B cell (primary cell): ENCODE measurements around the gene CTNNA3. TPM values are rescaled to one million over a fixed set of nuclear protein-coding genes. Genes with fewer than 3 reads are reported as not detected.

Source experiments
- ATAC-seq: fragments of 200-7000 bp; cut with Tn5 transposase; one replicate; pipeline ENCODE4 v1.10.0; 2021; ENCODE audit warnings: low read depth, mild to moderate bottlenecking, moderate number of reproducible peaks, moderate library complexity
- CTCF ChIA-PET: fragments of 350-600 bp; sonication (Branson Sonifier 250); formaldehyde crosslinking; loops from one replicate; lab custom pipeline; 2021; ENCODE audit warnings: antibody characterized with exemption, inconsistent platforms; lab: Charles Lee
- POLR2A ChIA-PET: fragments of 350-600 bp; sonication (Branson Sonifier 250); formaldehyde crosslinking; loops from one replicate; lab custom pipeline; 2021; ENCODE audit warnings: antibody characterized with exemption; lab: Charles Lee
- DNase-seq: peaks from one replicate; pipeline ENCODE4 v3.0.0; 2013
- H2AFZ ChIP-seq: 2 replicates; pipeline ENCODE4 v1.6.1; 2012; ENCODE audit warnings: mild to moderate bottlenecking, low read depth, low read length; ENCODE audit not compliant: insufficient read depth, poor library complexity, severe bottlenecking
- H3K27ac ChIP-seq, 2 donors: 1 replicate in 1 of 2; 2 replicates in 1 of 2; pipeline ENCODE4 v1.5.1; 2012 to 2013; ENCODE audit warnings: low read length in 2 of 2, mild to moderate bottlenecking in 2 of 2, moderate library complexity in 1 of 2
- H3K27me3 ChIP-seq, 4 experiments: fragments of 200-600 bp in 1 of 4; sonication (generic) in 1 of 4; replicated peaks in 1 of 4; 1 replicate in 2 of 4; 2 replicates in 2 of 4; pipeline versions ENCODE4 v1.6.1 to v1.7.0; 2013 to 2016; ENCODE audit warnings: low read length in 3 of 4, mild to moderate bottlenecking in 2 of 4, mixed read lengths in 1 of 4, moderate library complexity in 1 of 4; ENCODE audit not compliant: insufficient read depth in 4 of 4, control insufficient read depth in 3 of 4; ENCODE audit errors: control extremely low read depth in 1 of 4
- H3K36me3 ChIP-seq, 2 experiments: replicated peaks in 1 of 2; 1 replicate in 1 of 2; 2 replicates in 1 of 2; pipeline versions ENCODE4 v1.6.1 to v1.7.1; 2013; ENCODE audit warnings: low read length in 1 of 2; ENCODE audit not compliant: insufficient read depth in 2 of 2, control insufficient read depth in 1 of 2; ENCODE audit errors: control extremely low read depth in 1 of 2, extremely low read depth in 1 of 2
- H3K4me1 ChIP-seq, 2 donors: fragments of 200-600 bp in 1 of 2; sonication (generic) in 1 of 2; 1 replicate in 1 of 2; 2 replicates in 1 of 2; pipeline versions ENCODE4 v1.5.1 to v1.6.1; 2013 to 2017; ENCODE audit warnings: low read length in 2 of 2; ENCODE audit not compliant: control insufficient read depth in 2 of 2, insufficient read depth in 2 of 2
- H3K4me2 ChIP-seq: replicated peaks from 2 replicates; pipeline ENCODE3; 2012; ENCODE audit warnings: mild to moderate bottlenecking, low read depth, low read length; ENCODE audit not compliant: poor library complexity, severe bottlenecking
- H3K4me3 ChIP-seq, 5 experiments: fragments of 200-600 bp in 1 of 5; sonication (generic) in 1 of 5; 1 replicate in 3 of 5; 2 replicates in 2 of 5; pipeline versions ENCODE4 v1.5.1 to v1.7.0; 2011 to 2016; ENCODE audit warnings: low read length in 4 of 5, mild to moderate bottlenecking in 4 of 5, low read depth in 2 of 5, control low read depth in 1 of 5, moderate library complexity in 1 of 5; ENCODE audit not compliant: insufficient read depth in 1 of 5; ENCODE audit errors: control extremely low read depth in 1 of 5, extremely low read depth in 1 of 5
- H3K79me2 ChIP-seq: fragments of 200-600 bp; sonication (generic); one replicate; pipeline ENCODE4 v1.6.0; 2016; ENCODE audit warnings: low read length; ENCODE audit not compliant: control insufficient read depth, insufficient read depth
- H3K9ac ChIP-seq: fragments of 200-600 bp; sonication (generic); 2 replicates; pipeline ENCODE4 v1.6.1; 2017; ENCODE audit warnings: mild to moderate bottlenecking, low read length, moderate library complexity
- H3K9me3 ChIP-seq, 3 donors: one replicate each; pipeline versions ENCODE4 v1.6.1 to v1.7.1; 2013; ENCODE audit warnings: low read length in 2 of 3; ENCODE audit not compliant: control insufficient read depth in 2 of 3, insufficient read depth in 1 of 3; ENCODE audit errors: control extremely low read depth in 1 of 3
- H4K20me1 ChIP-seq: 2 replicates; pipeline ENCODE4 v1.6.0; 2012; ENCODE audit warnings: mild to moderate bottlenecking, low read length; ENCODE audit not compliant: insufficient read depth, control insufficient read depth, poor library complexity, severe bottlenecking
- H3K27ac Mint-ChIP-seq: one replicate; pipeline ENCODE4 v1.8.0; 2021; ENCODE audit warnings: mixed read lengths
- H3K27me3 Mint-ChIP-seq: one replicate; pipeline ENCODE4 v1.8.0; 2021; ENCODE audit warnings: mixed read lengths
- H3K4me1 Mint-ChIP-seq: one replicate; pipeline ENCODE4 v1.8.0; 2021; ENCODE audit warnings: mixed read lengths
- H3K4me3 Mint-ChIP-seq: one replicate; pipeline ENCODE4 v1.8.0; 2021; ENCODE audit warnings: mixed read lengths
- H3K9me3 Mint-ChIP-seq: one replicate; pipeline ENCODE4 v1.8.0; 2022; ENCODE audit warnings: mixed read lengths; ENCODE audit not compliant: insufficient read depth
- CTCF ChIP-seq: fragments of 200-600 bp; IDR thresholded peaks from one replicate; pipeline ENCODE4 v1.8.0; 2022; ENCODE audit warnings: antibody characterized with exemption, mild to moderate bottlenecking
- EZH2 ChIP-seq: IDR thresholded peaks from 2 replicates; pipeline ENCODE4 v1.6.1; 2012; ENCODE audit warnings: borderline replicate concordance, low read depth, mild to moderate bottlenecking, moderate library complexity, low read length; ENCODE audit not compliant: insufficient read depth, poor library complexity, severe bottlenecking
- WGBS: methylation state at CpG from one replicate; pipeline ENCODE4 v1.1.5; 2013; ENCODE audit warnings: missing lambda C conversion rate; ENCODE audit not compliant: insufficient coverage; 5-methylcytosine and 5-hydroxymethylcytosine counted together
- intact Hi-C: fragments of 100-400 bp; cut with micrococcal nuclease; formaldehyde crosslinking; loops from one replicate; pipeline ENCODE4 v1.10.0; 2022
- polyA plus RNA-seq: library from polyadenylated mRNA; depleted of rRNA; stranded (reverse); fragments of >200 nt; gene quantifications from 2 replicates; pipeline ENCODE4 v1.2.3, GENCODE V29; 2012
- total RNA-seq, 2 donors: library from RNA; stranded (reverse); fragments of 120-200 nt in 1 of 2; gene quantifications; 1 replicate in 1 of 2; 2 replicates in 1 of 2; pipeline versions ENCODE4 v1.2.3 to v1.2.4, GENCODE V29; 2013 to 2022

CTNNA3 gene
- total and polyA plus RNA-seq, 2 donors (not counting 1 experiment from before 2014, with no cell fraction given): 0.01 TPM; not detected in 1

- H3K4me3 ChIP-seq: no peak overlapping the region
- intact Hi-C loops: no loop called here
- Mint-ChIP-seq H3K4me3 (no peak overlapping the region), H3K4me1 (no peaks in the 10 kb centered on the region), H3K27ac (no peak overlapping the region), H3K27me3 (no peaks in the 10 kb centered on the region), H3K9me3 (no peaks in the 10 kb centered on the region)
- ChIA-PET POLR2A (no interaction called here), CTCF (no interaction called here)
- no peak overlapping the region for H3K4me2 ChIP-seq
- no peaks in the 10 kb centered on the region for H3K79me2 ChIP-seq
- no peak overlapping the region for H3K9ac ChIP-seq
- no peaks in the 10 kb centered on the region for H3K4me1 ChIP-seq
- DNase-seq (no peak), ATAC-seq (no peak)
- no peaks in the 10 kb centered on the region for H3K9me3 ChIP-seq
- no peaks in the 10 kb centered on the region for H3K27me3 ChIP-seq
- no peak overlapping the region for H3K27ac ChIP-seq
- no peak overlapping the region for H2AFZ ChIP-seq
- H4K20me1 ChIP-seq: no peaks in the 10 kb centered on the region
- no peaks in the 10 kb centered on the region for H3K36me3 ChIP-seq
- TF ChIP-seq CTCF: no peak
- no peak for TF ChIP-seq EZH2
Observed at GRCh38 chr10:67527351-67527750, 168.6 kb downstream of the CTNNA3 start.

GRCh38 chr10:67521546-67521945 is 174.4 kb downstream of the CTNNA3 start:
- no peaks in the 10 kb centered on the region for H3K9me3 ChIP-seq
- no peak overlapping the region for H3K9ac ChIP-seq
- ChIA-PET POLR2A (no interaction called here), CTCF (interaction anchor here (1.4 kb wide), 1 partner anchor 13 kb away, joined by 4 read pairs; no protein-coding TSS in a partner anchor)
- H3K27me3 Mint-ChIP-seq: peaks cover 4% of the 10 kb centered on the region
- H3K27ac ChIP-seq: no peak overlapping the region
- H3K4me3 Mint-ChIP-seq: no peak overlapping the region
- no peak for DNase-seq
- WGBS: no CpG with 5 or more reads among the region's 2 CpGs
- H3K27me3 ChIP-seq: no peaks in the 10 kb centered on the region
- no peaks in the 10 kb centered on the region for H3K36me3 ChIP-seq
- H3K9me3 Mint-ChIP-seq: no peaks in the 10 kb centered on the region
- no peak overlapping the region for H3K27ac Mint-ChIP-seq
- peaks cover 1% of the 10 kb centered on the region for H3K4me1 Mint-ChIP-seq
- no peak overlapping the region for H3K4me3 ChIP-seq
- no peak for ATAC-seq
- no peak overlapping the region for H3K4me2 ChIP-seq
- H2AFZ ChIP-seq: no peak overlapping the region
- no peak for TF ChIP-seq CTCF
- H4K20me1 ChIP-seq: no peaks in the 10 kb centered on the region
- intact Hi-C loops: no loop called here
- H3K4me1 ChIP-seq: no peaks in the 10 kb centered on the region
- no peaks in the 10 kb centered on the region for H3K79me2 ChIP-seq
